ENCODE results near the gene ARID5B. TPM values are rescaled to one million over a fixed set of nuclear protein-coding genes. Genes with fewer than 3 reads are reported as not detected.

The ARID5B gene
- total RNA-seq, 1 donor from 2014 or later: 36.9 TPM

GRCh38 chr10:61910226-61910805 lies 8.8 kb downstream of the ARID5B start:
- Mint-ChIP-seq H3K9me3 (no peaks in the 10 kb centered on the region), H3K36me3 (peaks cover 47% of the 10 kb centered on the region), H3K27me3 (no peaks in the 10 kb centered on the region), H3K4me1 (ENCODE audit: unreplicated experiment) (peaks cover 21% of the 10 kb centered on the region), H3K4me3 (peak overlapping the region; percentile 15), H3K27ac (peak overlapping the region; percentile 56)
- no peak for DNase-seq (ENCODE audit: extremely low spot score, unreplicated experiment)
- no peak for TF ChIP-seq CTCF (conservative IDR thresholded peaks at IDR 0.05)

- no peaks in the 10 kb centered on the region for H3K27me3 Mint-ChIP-seq
- no peaks in the 10 kb centered on the region for H3K9me3 Mint-ChIP-seq
- H3K27ac Mint-ChIP-seq: peak overlapping the region; percentile 56
- no peak for TF ChIP-seq CTCF (conservative IDR thresholded peaks at IDR 0.05)
- H3K36me3 Mint-ChIP-seq: peaks cover 50% of the 10 kb centered on the region
- no peak for DNase-seq (ENCODE audit: extremely low spot score, unreplicated experiment)
- peaks cover 19% of the 10 kb centered on the region for H3K4me1 Mint-ChIP-seq (ENCODE audit: unreplicated experiment)
- H3K4me3 Mint-ChIP-seq: peak overlapping the region; percentile 15
Observed at GRCh38 chr10:61910894-61911293, 9.4 kb downstream of the ARID5B start.

DNA sequence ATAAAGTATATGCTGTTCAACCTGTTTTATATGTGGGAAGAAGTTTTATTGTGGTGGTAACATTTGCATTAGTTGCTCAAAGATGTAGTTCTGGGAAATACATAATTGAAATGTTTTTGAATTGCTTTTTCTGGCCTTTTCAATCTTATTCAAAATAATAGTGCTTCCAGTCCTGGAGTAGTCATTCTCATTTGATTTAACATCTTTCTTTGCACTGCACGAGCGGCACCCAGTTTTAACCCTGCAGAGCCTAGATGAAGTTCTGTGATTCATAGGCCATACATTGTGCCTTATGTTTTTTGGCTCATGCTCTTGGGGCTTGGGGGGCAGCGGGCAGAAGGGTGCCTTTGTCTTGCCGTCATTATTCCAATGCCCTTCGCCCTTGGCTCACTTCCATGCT lies 9.9 kb downstream of the ARID5B start:
- H3K27me3 Mint-ChIP-seq: no peaks in the 10 kb centered on the region
- peaks cover 19% of the 10 kb centered on the region for H3K4me1 Mint-ChIP-seq (ENCODE audit: unreplicated experiment)
- H3K36me3 Mint-ChIP-seq: peaks cover 50% of the 10 kb centered on the region
- no peak for DNase-seq (ENCODE audit: extremely low spot score, unreplicated experiment)
- no peak overlapping the region for H3K4me3 Mint-ChIP-seq
- no peaks in the 10 kb centered on the region for H3K9me3 Mint-ChIP-seq
- no peak for TF ChIP-seq CTCF (conservative IDR thresholded peaks at IDR 0.05)
- no peak overlapping the region for H3K27ac Mint-ChIP-seq

GRCh38 chr10:61912981-61913380 lies 11.5 kb downstream of the ARID5B start:
- no peak for DNase-seq (ENCODE audit: extremely low spot score, unreplicated experiment)
- no peak for TF ChIP-seq CTCF (conservative IDR thresholded peaks at IDR 0.05)
- Mint-ChIP-seq H3K27me3 (no peaks in the 10 kb centered on the region), H3K36me3 (peaks cover 59% of the 10 kb centered on the region), H3K9me3 (peaks cover 5% of the 10 kb centered on the region), H3K4me1 (ENCODE audit: unreplicated experiment) (peaks cover 18% of the 10 kb centered on the region), H3K4me3 (no peak overlapping the region), H3K27ac (no peak overlapping the region)

GRCh38 chr10:61918140-61918539 lies 16.6 kb downstream of the ARID5B start:
- H3K4me3 Mint-ChIP-seq: no peak overlapping the region
- peaks cover 9% of the 10 kb centered on the region for H3K9me3 Mint-ChIP-seq
- H3K27me3 Mint-ChIP-seq: no peaks in the 10 kb centered on the region
- H3K36me3 Mint-ChIP-seq: peaks cover 51% of the 10 kb centered on the region
- no peak for TF ChIP-seq CTCF (conservative IDR thresholded peaks at IDR 0.05)
- peaks cover 16% of the 10 kb centered on the region for H3K4me1 Mint-ChIP-seq (ENCODE audit: unreplicated experiment)
- DNase-seq (ENCODE audit: extremely low spot score, unreplicated experiment): no peak
- no peak overlapping the region for H3K27ac Mint-ChIP-seq

DNA sequence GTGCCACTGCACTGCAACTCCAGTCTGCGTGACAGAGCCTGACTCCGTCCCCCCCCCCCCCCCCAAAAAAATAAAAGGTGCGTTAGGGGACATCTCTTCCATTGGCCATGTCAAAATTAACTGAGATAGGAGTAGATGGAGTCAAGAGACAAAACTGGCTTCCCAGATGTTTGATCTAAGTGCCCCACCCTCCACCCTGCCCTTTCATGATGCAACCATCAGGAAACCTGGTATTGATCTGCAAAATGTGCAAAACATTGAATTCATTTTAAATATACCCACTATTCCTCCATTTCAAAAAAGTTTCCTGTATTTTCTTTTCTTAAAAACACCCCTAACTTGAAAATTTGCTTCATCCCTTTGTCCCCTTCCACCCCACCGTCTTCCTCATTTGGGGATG lies 17.5 kb downstream of the ARID5B start:
- Mint-ChIP-seq H3K4me1 (ENCODE audit: unreplicated experiment) (peaks cover 25% of the 10 kb centered on the region), H3K36me3 (peaks cover 48% of the 10 kb centered on the region), H3K4me3 (no peak overlapping the region), H3K27me3 (no peaks in the 10 kb centered on the region), H3K9me3 (peaks cover 9% of the 10 kb centered on the region), H3K27ac (peak overlapping the region; percentile 59)
- TF ChIP-seq CTCF (conservative IDR thresholded peaks at IDR 0.05): no peak
- no peak for DNase-seq (ENCODE audit: extremely low spot score, unreplicated experiment)
